RPMI8226 (cell line): ENCODE measurements around the gene MSI2.

ENCODE experiments used
- DNase-seq: peaks from one replicate; pipeline ENCODE4 v3.0.0-alpha.2; 2015

Gene MSI2

DNA sequence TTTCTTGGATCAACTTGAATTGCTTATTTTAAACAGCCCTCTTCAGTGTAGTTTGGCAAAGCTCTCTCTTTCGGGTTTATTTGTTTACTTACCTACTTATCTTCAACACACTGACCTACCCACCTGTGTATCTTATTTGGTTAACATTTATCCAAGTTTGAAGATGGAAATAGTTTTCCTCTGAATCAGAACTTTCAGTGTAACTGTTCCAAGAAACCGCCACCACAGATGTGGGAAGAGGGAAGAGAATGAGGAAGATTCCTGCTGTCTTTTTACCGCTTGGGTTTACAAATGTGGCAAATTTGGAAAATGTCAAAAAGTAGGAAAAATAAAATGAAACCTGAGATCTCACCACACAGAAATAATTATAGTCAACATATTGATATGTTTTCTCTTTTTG lies 115.8 kb downstream of the MSI2 start:
- DNase-seq, result no peak

DNA sequence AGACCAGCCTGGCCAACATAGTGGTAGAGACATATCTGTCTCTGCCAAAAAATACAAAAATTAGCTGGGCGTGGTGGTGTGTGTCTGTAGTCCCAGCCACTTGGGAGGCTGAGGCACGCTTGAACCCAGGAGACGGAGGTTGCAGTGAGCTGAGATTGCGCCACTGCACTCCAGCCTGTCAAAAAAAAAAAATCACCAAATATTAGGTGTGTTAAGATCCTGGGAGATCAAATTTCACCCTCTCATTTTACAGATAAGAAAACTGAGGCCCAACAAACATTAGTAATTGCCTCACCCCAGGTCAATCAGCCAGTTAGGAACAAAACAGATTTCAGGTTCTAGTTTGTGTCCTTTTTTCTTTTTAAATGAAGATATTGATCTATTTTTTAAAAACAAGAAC lies 116.7 kb downstream of the MSI2 start:
- DNase-seq, result no peak

DNA sequence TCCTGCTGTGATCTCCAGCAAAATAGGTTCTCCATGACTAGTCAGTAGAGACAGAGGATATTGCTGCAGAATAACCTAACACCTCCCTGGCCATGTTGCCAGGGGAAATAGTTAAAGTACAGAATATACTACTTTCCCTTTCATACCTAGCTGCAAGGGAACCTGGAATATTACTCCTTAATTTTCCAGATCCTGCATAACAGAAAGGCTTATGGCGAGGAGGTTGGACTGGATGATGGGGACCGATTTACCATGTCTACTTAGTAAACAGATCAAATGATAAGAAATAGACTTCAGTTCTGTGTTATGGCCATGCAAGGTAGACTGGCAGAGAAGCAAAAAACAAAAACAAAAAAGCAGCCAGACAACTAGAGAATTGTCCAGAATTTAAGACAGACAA lies 117.4 kb downstream of the MSI2 start:
- no peak for DNase-seq

DNA sequence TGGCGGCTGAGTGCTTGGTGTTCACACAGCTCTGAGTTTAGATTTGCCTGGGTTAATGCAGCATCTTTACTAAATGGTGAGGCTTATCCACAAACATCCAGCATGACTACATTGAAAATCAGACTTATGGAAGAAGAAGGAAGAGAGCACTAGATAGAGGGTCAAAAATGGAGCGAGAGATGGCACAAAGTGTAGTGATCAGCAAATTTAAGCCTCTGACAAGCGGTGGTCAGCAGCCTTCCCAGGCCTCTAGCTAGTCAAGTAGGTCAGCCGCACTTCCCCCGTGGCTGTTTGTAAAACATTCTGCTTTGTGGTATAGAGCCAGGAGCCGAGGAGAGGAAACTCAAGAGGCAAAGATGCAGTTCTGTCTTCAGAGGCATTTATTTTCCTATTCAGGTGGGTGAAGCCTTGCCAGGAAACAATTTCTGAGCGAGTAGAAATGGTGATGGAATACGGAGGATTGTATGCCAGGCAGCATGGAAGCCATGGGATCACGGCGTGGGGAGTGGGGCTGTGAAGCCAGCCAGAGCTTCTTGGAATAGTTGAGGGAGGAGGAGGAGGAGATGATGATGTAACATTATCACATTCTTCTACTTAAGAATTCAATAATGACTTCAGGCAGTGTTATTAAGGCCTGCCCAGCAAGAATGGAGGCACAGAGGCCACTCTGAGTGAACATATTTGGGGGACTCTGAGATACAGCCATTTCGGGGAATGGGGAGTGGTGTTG lies 118.9 kb downstream of the MSI2 start:
- DNase-seq, result no peak

DNA sequence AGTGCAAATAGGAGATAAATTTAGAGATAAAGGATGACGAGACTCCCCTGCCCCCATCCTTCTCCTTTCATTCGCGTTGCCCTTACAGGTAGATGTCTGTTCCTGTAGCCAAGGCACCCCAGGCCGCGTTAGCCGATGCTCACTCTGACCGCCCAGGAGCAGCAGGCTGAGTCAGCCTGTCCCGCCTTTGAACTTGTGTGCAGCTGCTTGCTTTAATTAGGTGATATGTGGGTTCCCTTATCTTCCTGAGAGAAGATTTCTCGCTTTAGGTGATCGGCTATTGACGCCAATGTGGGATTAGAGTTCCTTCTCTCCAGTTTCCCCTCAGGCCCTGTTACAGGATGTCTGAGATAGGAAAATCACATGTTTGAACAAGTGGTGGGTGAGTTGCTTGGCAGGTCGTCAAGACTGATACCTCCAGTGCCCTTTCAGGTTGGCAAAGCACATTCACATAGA lies 119.5 kb downstream of the MSI2 start:
- no peak for DNase-seq

DNA sequence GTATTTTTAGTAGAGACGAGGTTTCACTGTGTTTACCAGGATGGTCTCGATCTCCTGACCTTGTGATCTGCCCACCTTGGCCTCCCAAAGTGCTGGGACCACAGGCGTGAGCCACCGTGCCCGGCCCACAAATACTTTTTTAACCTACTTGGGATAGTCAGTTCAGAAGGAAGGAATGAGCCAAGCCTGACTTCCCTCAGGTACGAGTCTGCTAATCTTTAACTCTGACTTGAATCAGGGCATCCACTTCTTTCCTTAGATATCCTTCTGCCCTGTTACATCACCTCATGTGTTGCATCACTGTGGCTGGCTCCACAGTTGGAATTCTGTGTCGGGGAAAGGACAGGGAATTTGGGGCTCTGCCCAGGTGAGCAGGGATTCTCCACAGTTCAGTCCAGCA lies 120.8 kb downstream of the MSI2 start:
- DNase-seq, result no peak

DNA sequence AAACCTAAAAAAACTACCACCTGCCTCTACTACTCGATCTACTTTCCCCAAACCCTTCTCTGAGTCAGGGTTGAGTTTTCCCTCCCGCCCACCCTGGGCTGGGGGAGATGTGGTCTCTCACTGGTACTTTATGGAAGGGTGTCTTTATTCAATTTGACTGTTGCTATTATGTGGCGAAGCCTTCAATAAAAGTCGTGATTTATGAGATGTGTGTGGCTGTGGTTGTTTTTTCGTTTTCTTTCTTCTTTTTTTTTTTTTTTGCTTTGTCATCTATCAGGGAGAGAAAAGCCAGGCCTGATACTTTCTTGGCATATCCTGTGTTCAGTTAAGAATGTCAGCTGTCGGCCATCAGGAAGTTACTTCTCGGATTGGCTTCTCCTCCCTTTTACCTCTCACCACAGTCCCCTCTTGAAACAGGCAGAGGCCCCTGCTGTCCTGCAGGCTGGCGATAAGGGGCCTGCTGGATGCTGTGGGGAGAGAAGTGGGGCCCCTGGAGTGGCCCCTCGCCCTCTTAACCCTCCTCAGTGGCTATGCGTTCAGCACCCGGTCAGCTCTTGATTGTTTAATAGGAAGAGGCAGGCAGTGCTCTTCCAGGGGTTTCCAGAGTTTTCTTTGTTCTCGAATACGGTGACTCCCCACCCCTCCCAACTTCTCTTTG lies 123.0 kb downstream of the MSI2 start:
- DNase-seq, result no peak

DNA sequence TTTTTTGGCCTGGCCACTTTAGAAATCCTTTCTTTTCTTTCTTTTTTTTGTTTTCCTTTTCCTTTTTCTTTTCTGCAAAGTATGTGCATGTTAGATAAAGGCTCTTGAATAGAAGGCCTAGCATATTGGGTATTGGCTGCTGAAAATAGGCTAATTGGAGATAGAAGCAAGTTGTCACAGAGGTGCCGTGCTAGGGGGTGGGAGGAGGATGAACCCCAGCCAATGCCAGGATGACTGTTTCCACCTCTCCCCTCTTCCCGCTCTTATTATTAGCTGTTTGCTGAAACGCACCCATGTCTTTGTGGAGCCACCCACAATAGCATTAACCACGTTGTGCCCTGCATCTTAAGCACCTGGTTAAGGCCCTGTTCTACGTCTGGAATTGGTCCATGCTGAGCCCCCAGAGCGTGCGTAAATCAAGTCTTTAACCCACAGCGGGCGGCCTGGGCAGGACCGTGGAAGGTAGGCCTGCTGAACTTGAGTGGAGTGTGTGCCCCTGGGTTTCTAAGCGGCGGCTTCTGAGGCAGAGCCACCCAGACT lies 123.6 kb downstream of the MSI2 start:
- no peak for DNase-seq

DNA sequence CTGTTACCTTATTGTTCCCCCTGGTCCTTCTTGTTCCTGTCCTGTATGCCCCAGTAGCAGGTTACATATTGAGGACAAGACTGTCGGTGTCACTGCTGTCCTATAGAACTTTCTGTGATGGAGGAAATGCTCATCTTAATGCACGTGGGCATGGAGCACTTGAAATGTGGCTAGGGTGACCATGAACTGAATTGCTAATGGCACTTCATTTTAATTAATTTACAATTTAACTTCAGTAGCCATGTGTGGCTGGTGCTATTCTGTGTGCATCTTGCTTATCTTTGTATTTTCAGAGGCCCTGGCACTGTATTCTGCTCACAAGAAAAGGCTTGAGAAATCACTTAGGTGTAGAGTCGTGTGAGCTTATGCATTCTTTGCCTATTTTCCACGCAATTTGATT lies 125.2 kb downstream of the MSI2 start:
- DNase-seq, result no peak

DNA sequence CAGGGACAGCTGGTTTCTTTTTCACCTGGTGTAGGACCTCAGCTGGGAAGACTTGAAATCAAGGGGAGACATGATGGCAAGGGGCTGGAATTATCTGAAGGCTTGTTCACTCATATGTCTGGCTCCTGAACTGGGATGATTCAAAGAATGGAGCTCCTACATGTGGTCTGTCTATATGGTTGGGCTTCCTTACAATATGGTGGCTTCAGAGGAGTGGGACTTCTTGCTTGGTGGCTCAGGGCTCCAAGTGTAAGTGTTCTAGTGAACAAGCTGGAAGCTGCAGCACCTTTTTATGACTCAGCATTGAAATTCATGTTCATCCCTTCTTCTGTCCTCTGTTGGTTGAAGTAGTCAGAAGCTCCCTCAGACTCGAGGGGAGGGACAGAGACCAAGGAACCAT lies 127.9 kb downstream of the MSI2 start:
- no peak for DNase-seq

DNA sequence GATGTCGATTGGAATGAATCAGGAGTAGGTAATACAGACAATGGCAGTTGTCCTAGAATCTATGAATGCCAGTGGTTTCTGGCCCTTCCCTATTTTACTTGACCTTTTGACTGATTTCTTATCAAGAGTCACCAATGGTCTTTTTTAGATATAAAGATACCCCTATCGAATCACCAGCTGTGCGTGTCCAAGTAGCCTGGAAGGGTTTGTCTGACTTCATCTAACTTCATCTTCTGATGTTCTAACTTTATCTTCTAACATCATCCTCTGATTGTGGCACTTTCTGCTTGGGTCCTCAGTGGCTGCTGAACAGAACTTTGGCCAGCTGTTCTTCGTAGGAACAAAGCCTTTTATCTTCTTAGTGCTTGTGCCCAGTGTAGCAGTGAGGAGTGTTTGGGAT lies 129.7 kb downstream of the MSI2 start:
- no peak for DNase-seq

DNA sequence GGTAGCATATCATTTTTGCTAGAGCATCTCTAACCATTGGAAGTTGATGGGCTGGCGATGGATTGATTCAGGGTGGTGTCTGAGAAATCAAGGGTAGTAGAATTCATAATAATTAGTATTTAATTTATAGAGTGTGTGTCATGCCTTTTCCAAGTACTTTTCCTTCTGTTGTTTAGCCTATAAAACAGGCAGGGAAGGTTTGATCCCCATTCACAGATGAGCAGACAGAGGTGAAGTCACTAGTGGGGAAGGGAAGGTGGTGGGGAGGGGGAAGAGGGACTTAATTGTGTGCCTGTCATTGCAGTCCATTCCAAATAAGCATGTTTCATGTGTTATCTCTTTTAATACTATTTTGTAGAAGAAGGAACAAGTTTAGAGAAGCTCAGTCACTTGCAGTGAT lies 131.3 kb downstream of the MSI2 start:
- DNase-seq, result no peak

DNA sequence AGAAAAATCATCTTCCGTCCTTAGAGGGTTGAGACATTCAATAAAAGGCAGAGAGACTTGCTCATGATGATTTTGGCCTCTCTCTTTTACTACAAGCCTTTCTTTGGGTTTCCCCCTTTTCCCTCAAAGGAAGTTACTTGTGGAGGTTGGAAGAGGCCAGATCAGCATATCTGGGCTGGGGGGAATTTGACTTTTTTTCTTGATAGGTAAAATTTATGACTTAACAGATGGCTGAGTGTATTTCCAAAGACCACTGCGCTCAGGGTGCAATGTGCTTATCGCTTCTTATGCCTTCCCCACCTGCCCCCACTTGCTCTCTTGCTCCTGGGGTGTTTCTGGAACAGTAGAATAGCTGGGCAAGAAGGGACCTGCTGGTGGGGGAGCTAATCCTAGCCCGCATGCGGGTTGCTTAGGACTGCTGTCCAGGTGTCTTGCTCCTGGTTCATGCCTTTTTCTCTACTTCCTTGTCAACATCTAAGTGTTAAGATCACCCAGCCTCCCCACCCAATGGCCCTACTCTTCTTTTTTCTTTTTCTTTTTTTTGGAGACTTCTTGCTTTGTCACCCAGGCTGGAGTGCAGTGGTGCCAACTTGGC lies 131.9 kb downstream of the MSI2 start:
- DNase-seq, result no peak

DNA sequence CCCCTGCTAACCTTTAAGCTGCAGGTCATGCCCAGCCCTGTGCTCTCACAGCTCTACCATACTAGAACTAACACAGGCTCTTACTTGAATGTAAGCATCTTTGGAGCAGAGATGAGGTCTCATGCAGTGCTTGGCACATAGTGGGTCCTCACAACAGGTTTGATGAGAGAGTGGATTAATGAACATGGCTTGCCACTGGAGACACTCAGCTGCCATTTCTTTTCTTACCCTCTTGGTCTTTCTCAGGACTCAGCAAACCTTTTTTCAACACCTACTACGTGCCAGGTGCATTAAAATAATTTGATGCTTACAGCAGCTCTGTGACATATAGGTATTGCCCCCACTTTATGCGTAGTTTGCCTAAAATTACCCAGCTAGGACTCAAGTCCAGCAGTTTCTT lies 133.2 kb downstream of the MSI2 start:
- DNase-seq, result no peak

DNA sequence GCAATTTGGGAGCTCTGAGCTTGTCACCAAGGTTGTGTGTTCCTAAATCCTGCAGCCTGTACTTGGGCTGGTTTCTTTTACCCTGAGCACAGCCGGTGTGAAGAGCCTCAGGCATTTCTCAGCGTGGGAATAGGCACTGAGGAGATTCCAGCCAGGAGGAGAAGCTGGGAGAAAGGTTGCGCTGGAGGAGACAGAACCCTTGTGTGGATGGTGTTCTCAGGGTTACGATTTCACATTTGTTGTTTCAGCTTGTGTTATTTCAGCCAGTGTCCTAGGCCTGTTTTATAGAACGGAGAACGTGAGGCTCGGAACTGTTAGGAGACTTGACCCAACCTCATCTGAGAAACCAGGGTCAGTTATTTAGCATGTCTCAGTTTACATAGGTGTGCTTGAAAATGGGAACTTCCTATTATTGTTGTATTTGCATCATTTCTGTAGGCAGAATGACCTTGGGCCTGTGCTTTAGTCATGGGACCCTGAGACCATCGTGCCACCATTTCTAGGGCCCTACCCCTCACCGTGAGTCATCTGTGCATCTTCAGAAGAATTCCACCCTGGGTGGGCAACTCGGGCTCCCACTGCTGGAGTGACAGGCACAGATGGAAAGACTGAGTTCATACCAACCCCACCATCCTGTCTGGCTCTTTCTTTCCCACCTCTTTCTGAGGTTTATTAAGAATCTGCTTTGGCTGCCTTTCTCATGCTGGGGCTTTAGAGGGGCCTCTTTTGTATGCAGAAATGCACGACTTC lies 134.9 kb downstream of the MSI2 start:
- DNase-seq, result no peak

DNA sequence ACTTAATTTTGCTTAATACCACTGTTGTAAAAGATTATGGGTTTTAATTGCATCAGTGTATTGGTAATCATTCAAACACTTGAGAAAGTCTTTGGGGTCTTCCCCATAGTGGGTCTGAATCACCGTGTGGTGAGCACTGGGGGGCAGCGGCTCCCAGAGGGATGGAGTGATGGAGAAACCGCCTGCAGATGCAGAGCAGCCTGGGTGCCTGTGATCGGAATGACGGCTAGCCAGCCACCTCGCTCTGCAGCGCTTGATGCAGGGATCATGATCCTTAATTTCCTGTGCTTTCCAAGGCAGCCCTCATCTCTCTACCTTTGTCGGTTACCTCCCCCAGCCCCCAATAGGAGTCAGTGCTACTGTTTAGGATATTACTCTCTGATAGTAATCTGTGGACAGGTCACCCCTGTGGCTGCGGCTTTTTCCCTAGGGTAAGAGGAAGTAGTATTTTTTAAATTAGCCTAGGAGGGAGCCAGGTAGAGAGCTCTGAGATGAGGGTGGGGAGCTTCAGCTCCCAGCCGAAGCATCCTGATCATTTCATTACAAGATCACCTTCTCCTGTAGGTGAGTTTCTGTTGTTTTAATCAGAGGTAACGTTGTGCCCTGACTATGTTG lies 135.6 kb downstream of the MSI2 start:
- DNase-seq, result no peak

DNA sequence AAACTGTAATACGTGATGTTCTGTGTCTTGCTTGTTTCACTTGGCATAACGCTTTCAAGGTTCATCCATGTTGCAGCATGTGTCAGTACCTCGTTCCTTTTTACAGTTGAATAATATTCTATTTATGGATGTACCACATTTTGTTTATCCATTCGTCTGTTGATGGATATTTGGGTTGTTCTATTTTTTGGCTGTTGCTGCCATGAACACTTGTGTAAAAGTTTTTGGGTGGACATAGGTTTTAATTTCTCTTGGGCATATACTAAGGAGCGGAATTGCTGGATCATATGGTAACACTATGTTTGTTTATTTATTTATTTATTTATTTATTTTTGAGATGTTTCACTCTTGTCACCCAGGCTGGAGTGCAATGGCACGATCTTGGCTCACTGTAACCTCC lies 137.0 kb downstream of the MSI2 start:
- no peak for DNase-seq

DNA sequence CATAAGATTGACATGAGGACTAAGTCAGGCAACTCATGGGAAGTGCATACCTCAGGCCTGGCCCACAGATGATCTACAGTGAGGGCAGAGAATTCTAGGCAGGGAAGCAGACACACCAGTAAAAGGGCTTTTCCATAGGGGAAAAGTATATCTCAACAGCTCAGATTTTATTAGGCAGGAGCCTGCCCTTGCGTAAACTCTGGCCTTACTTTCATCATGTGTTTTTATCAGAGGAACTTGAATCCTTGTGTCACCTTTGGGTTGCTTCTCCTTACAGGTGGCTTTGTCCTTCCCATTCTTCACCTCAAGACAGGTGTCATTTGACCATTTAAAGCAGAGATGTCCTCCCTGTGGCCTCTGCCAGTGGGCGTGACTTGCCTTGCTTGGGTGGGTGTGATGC lies 138.1 kb downstream of the MSI2 start:
- no peak for DNase-seq

DNA sequence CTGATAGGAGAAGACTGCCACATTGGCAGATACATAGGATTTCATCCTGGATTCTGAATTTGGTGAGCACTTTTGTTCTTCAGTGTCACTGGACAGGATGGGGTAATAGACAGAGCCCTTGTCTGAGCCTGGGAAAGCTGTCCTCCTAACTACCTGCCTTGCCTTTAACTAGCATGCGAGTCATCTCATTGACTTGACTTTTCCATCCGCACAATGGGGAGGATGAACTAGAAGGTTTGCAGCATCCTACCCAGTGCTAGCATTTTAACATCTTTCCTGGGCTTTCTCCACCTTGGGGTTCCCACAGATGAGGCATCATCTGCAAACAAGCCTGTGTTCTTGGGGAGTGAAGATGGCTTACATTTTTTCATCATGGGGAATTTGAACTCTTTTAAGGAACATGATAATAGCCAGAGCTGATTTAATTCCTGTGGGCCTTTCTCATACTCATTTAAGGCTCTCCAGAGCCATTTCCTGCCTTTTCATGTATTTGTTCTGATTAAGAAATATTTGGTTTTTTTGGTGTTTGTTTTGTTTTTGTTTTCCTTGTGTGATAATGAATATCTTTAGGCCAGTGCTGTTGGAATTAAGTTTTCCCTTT lies 139.5 kb downstream of the MSI2 start:
- DNase-seq, result no peak

DNA sequence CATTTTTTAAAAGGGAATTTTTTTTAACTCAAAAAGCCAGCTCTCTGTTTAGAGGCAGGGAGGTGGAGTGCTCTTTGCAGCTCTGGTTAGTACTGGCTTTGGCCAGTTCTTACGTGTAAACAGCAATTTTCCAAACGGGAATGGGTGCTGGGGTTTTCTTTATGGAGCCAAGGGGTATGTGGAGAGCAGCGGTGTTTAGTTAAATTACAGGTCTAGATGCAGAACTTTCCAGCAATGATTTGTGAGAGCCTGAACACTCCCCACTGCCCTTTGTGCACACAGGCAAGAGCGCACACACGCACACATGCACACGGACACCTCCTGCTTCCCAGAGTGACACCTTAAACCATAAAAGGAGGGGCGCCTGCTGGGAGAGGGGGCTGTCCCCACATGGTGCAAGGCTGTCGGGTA lies 140.2 kb downstream of the MSI2 start:
- no peak for DNase-seq

DNA sequence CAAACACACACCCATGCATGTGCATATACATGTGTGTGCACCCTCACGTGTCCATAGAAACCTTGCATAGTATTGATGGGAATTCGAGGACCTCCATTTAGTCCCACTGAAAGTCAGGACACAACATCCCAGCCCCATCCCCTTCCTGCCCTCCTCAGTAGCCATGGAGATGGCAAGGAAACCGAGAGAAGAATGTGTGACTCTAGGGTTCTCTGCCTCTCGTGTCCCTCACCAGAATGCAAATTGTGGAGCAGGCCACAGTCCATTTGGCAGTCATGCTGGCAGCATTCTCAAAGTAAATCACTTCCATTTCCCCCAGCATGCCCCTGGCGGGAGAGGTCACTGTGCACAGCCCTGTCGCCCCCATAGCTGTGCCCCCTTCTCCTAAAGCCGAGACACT lies 141.1 kb downstream of the MSI2 start:
- no peak for DNase-seq

DNA sequence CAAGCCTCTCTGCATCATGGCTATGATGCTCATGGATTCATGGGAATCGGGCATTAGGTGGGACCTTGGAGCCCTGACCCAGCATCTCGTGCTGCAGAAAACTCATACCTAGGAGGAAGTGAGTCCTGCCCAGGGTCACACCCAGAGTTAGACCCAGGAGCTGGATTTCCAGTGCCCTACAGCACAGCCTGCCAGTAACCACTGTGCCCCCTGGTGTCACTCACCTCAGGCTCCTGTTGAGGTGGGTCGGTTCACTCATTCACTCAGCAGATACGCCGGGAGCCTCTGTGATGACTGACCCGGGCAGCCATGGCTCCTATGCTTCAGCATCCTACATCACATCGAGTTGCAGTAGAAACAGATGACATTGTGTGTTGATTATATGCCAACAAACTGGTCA lies 143.4 kb downstream of the MSI2 start:
- DNase-seq, result no peak

DNA sequence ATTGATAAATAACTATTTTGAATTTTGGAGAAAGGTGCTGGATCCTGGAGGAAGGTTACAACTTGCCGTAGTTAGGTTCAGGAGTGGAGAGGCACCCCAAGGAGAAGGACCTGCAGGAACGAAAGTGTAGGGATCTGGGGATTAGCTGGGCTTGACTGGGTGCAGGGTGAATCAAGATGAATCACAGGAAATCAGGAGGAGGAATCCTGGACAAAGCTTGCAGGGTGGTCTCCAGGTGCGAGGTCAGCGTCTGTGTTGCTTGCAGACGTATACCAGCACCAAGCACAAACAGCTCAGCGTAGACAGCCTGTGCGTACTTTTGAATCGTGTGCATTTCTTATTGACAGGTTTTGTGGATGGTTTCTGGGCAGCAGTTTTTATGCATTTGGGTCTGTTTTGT lies 144.3 kb downstream of the MSI2 start:
- no peak for DNase-seq
